ENCODE results near the gene PNMA8A. TPM values are rescaled to one million over a fixed set of nuclear protein-coding genes. Genes with fewer than 3 reads are reported as not detected.
"Not testable (repeated sequence)": the region's sequence is repeated elsewhere in the genome, so short reads cannot be mapped to it uniquely, and the experiment has no call there.

PNMA8A gene
- total and polyA plus RNA-seq, 5 experiments from 2014 or later = 3.0 to 3.5 TPM; not detected in 3

GRCh38 chr19:46454244-46454643 is 17.1 kb downstream of the PNMA8A start:
- POLR2A ChIA-PET = interaction anchor here (0.6 kb wide), 1 partner anchor 375 kb away, joined by 4 read pairs; no protein-coding TSS in a partner anchor
- Mint-ChIP-seq H3K4me3 (no peak overlapping the region), H3K4me1 (no peaks in the 10 kb centered on the region), H3K27me3 (peaks cover 3 to 47% (median 29%) of the 10 kb centered on the region in 5 donors), H3K9me3 (peaks cover 0 to 11% (median 7%) of the 10 kb centered on the region in 9 donors), H3K27ac (no peak overlapping the region), H3K36me3 (peaks cover 4 to 7% (median 7%) of the 10 kb centered on the region in 3 donors)
- no peak for ATAC-seq
- no peak for DNase-seq

GRCh38 chr19:46453661-46454060 is 17.7 kb downstream of the PNMA8A start:
- Mint-ChIP-seq H3K9me3 (peaks cover 0 to 13% (median 7%) of the 10 kb centered on the region in 9 donors), H3K4me1 (no peaks in the 10 kb centered on the region), H3K27me3 (peaks cover 3 to 49% (median 25%) of the 10 kb centered on the region in 5 donors), H3K27ac (no peak overlapping the region), H3K4me3 (no peak overlapping the region), H3K36me3 (peaks cover 4 to 8% (median 8%) of the 10 kb centered on the region in 3 donors)
- no peak for DNase-seq
- POLR2A ChIA-PET = no interaction called here
- ATAC-seq = no peak

- no peaks in the 10 kb centered on the region for H3K4me1 Mint-ChIP-seq
- H3K36me3 Mint-ChIP-seq = peaks cover 4 to 8% (median 8%) of the 10 kb centered on the region in 3 donors
- no peak overlapping the region for H3K27ac Mint-ChIP-seq
- DNase-seq (no peak), ATAC-seq (no peak)
- no peak overlapping the region for H3K4me3 Mint-ChIP-seq
- POLR2A ChIA-PET = no interaction called here
- peaks cover 3 to 47% (median 25%) of the 10 kb centered on the region in 5 donors for H3K27me3 Mint-ChIP-seq
- H3K9me3 Mint-ChIP-seq = peaks cover 0 to 13% (median 7%) of the 10 kb centered on the region in 9 donors
Measured at GRCh38 chr19:46452186-46452585, 19.2 kb downstream of the PNMA8A start.

- POLR2A ChIA-PET = no interaction called here
- Mint-ChIP-seq H3K27ac (no peak overlapping the region), H3K36me3 (peaks cover 4 to 8% (median 8%) of the 10 kb centered on the region in 3 donors), H3K4me1 (no peaks in the 10 kb centered on the region), H3K4me3 (no peak overlapping the region), H3K27me3 (peaks cover 3 to 40% (median 22%) of the 10 kb centered on the region in 5 donors), H3K9me3 (peaks cover 0 to 13% (median 7%) of the 10 kb centered on the region in 9 donors)
- no peak for DNase-seq
- no peak for ATAC-seq
Measured at GRCh38 chr19:46451352-46451751, 20.0 kb downstream of the PNMA8A start.

GRCh38 chr19:46450737-46451136 is 20.6 kb downstream of the PNMA8A start:
- POLR2A ChIA-PET = no interaction called here
- DNase-seq (no peak), ATAC-seq (no peak)
- Mint-ChIP-seq H3K4me1 (no peaks in the 10 kb centered on the region), H3K27ac (no peak overlapping the region), H3K4me3 (no peak overlapping the region), H3K27me3 (peaks cover 7 to 41% (median 22%) of the 10 kb centered on the region in 5 donors), H3K9me3 (peaks cover 0 to 13% (median 7%) of the 10 kb centered on the region in 9 donors), H3K36me3 (peaks cover 4 to 8% (median 8%) of the 10 kb centered on the region in 3 donors)

- peaks cover 7 to 35% (median 10%) of the 10 kb centered on the region in 5 donors for H3K27me3 Mint-ChIP-seq
- no peak for ATAC-seq
- no peak overlapping the region for H3K4me3 Mint-ChIP-seq
- peaks cover 0 to 13% (median 7%) of the 10 kb centered on the region in 9 donors for H3K9me3 Mint-ChIP-seq
- DNase-seq = no peak
- POLR2A ChIA-PET = interaction anchor here (0.6 kb wide), 1 partner anchor 13 kb away, joined by 3 read pairs; no protein-coding TSS in a partner anchor
- peaks cover 4 to 8% (median 8%) of the 10 kb centered on the region in 3 donors for H3K36me3 Mint-ChIP-seq
- H3K4me1 Mint-ChIP-seq = no peaks in the 10 kb centered on the region
- H3K27ac Mint-ChIP-seq = no peak overlapping the region
Measured at GRCh38 chr19:46449228-46449627, 22.1 kb downstream of the PNMA8A start.

- Mint-ChIP-seq H3K4me1 (no peaks in the 10 kb centered on the region), H3K9me3 (peaks cover 0 to 13% (median 7%) of the 10 kb centered on the region in 9 donors), H3K4me3 (no peak overlapping the region), H3K36me3 (peaks cover 4 to 8% (median 8%) of the 10 kb centered on the region in 3 donors), H3K27me3 (peaks cover 7 to 33% (median 10%) of the 10 kb centered on the region in 5 donors), H3K27ac (no peak overlapping the region)
- POLR2A ChIA-PET = interaction anchor here (0.6 kb wide), 1 partner anchor 12 kb away, joined by 3 read pairs; no protein-coding TSS in a partner anchor
- DNase-seq = no peak
- no peak for ATAC-seq
Measured at GRCh38 chr19:46448601-46449000, 22.8 kb downstream of the PNMA8A start.

GRCh38 chr19:46447824-46448223 is 23.5 kb downstream of the PNMA8A start:
- H3K4me3 Mint-ChIP-seq = no peak overlapping the region
- DNase-seq (no peak), ATAC-seq (no peak)
- POLR2A ChIA-PET = no interaction called here
- peaks cover 0 to 4% (median 3%) of the 10 kb centered on the region in 4 donors for H3K4me1 Mint-ChIP-seq
- peaks cover 4 to 8% (median 8%) of the 10 kb centered on the region in 3 donors for H3K36me3 Mint-ChIP-seq
- peaks cover 0 to 13% (median 7%) of the 10 kb centered on the region in 9 donors for H3K9me3 Mint-ChIP-seq
- peaks cover 7 to 31% (median 10%) of the 10 kb centered on the region in 5 donors for H3K27me3 Mint-ChIP-seq
- no peak overlapping the region for H3K27ac Mint-ChIP-seq

- Mint-ChIP-seq H3K27ac (no peak overlapping the region), H3K4me1 (peaks cover 0 to 4% (median 3%) of the 10 kb centered on the region in 4 donors), H3K4me3 (no peak overlapping the region), H3K9me3 (peaks cover 0 to 13% (median 7%) of the 10 kb centered on the region in 9 donors), H3K36me3 (peaks cover 4 to 8% (median 8%) of the 10 kb centered on the region in 3 donors), H3K27me3 (peaks cover 7 to 27% (median 10%) of the 10 kb centered on the region in 5 donors)
- ATAC-seq (no peak), DNase-seq (no peak)
- POLR2A ChIA-PET = no interaction called here
Measured at GRCh38 chr19:46447006-46447405, 24.4 kb downstream of the PNMA8A start.

- no peak for DNase-seq
- peaks cover 4 to 8% (median 8%) of the 10 kb centered on the region in 3 donors for H3K36me3 Mint-ChIP-seq
- H3K4me1 Mint-ChIP-seq = peaks cover 0 to 4% (median 3%) of the 10 kb centered on the region in 4 donors
- H3K4me3 Mint-ChIP-seq = no peak overlapping the region
- POLR2A ChIA-PET = no interaction called here
- ATAC-seq = no peak
- H3K27ac Mint-ChIP-seq = no peak overlapping the region
- H3K9me3 Mint-ChIP-seq = peaks cover 0 to 13% (median 7%) of the 10 kb centered on the region in 9 donors
- H3K27me3 Mint-ChIP-seq = peaks cover 7 to 20% (median 9%) of the 10 kb centered on the region in 5 donors
Measured at GRCh38 chr19:46446021-46446420, 25.3 kb downstream of the PNMA8A start.

- peaks cover 3 to 12% (median 8%) of the 10 kb centered on the region in 5 donors for H3K27me3 Mint-ChIP-seq
- no peak overlapping the region for H3K4me3 Mint-ChIP-seq
- peak overlapping the region in 1 of 10 donors; percentile 29 for H3K27ac Mint-ChIP-seq
- DNase-seq = no peak
- peaks cover 0 to 5% (median 0%) of the 10 kb centered on the region in 9 donors for H3K9me3 Mint-ChIP-seq
- ATAC-seq = no peak
- POLR2A ChIA-PET = no interaction called here
- no peaks in the 10 kb centered on the region for H3K36me3 Mint-ChIP-seq
- peaks cover 0 to 4% (median 3%) of the 10 kb centered on the region in 4 donors for H3K4me1 Mint-ChIP-seq
Measured at GRCh38 chr19:46442808-46443450, 28.4 kb downstream of the PNMA8A start.

GRCh38 chr19:46441866-46442265 is 29.5 kb downstream of the PNMA8A start:
- DNase-seq (no peak), ATAC-seq (no peak)
- POLR2A ChIA-PET = interaction anchor here (0.6 kb wide), 1 partner anchor 154 kb away, joined by 4 read pairs; no protein-coding TSS in a partner anchor
- H3K4me1 Mint-ChIP-seq = peaks cover 0 to 4% (median 3%) of the 10 kb centered on the region in 4 donors
- no peak overlapping the region for H3K27ac Mint-ChIP-seq
- no peaks in the 10 kb centered on the region for H3K9me3 Mint-ChIP-seq
- no peaks in the 10 kb centered on the region for H3K36me3 Mint-ChIP-seq
- no peak overlapping the region for H3K4me3 Mint-ChIP-seq
- H3K27me3 Mint-ChIP-seq = peaks cover 0 to 9% (median 7%) of the 10 kb centered on the region in 5 donors

- peaks cover 12 to 38% (median 25%) of the 10 kb centered on the region in 5 donors for H3K27me3 Mint-ChIP-seq
- DNase-seq, H3K36me3 Mint-ChIP-seq, H3K9me3 Mint-ChIP-seq, H3K27ac Mint-ChIP-seq, H3K4me3 Mint-ChIP-seq, H3K4me1 Mint-ChIP-seq, ATAC-seq: not testable (repeated sequence)
- POLR2A ChIA-PET = interaction anchor here (0.6 kb wide), 1 partner anchor 35 kb away, joined by 10 read pairs; no protein-coding TSS in a partner anchor
Measured at GRCh38 chr19:46435689-46436088, 35.7 kb downstream of the PNMA8A start.
